ENCODE results near the gene HPSE2.

- no peak for TF ChIP-seq POLR2A (IDR thresholded peaks at IDR 0.05)
- no peak for TF ChIP-seq CTCF (IDR thresholded peaks at IDR 0.05)
Measured at GRCh38 chr10:98577578-98577977, 658.1 kb downstream of the HPSE2 start.
